OCI-LY1 (cell line): ENCODE results near the gene BMPER.

ENCODE experiments used
- CTCF ChIP-seq: fragments of 200-600 bp; sonication (generic), shearing (Covaris generic); IDR thresholded peaks from 2 replicates; pipeline ENCODE4 v1.5.1; 2017; ENCODE audit warnings: mild to moderate bottlenecking, antibody characterized with exemption, low read length, moderate library complexity, mixed read lengths
- EZH2 ChIP-seq: fragments of 200-600 bp; sonication (generic), shearing (Covaris generic); IDR thresholded peaks from 2 replicates; pipeline ENCODE4 v1.8.0; 2017; ENCODE audit warnings: borderline replicate concordance, mixed run types, mild to moderate bottlenecking, antibody characterized with exemption, low read length, moderate library complexity, mixed read lengths

- TF ChIP-seq CTCF (no peak), EZH2 (no peak)
Measured at GRCh38 chr7:34104992-34105391, 199.7 kb downstream of the BMPER start.
